ENCODE data around the gene PRKG1. TPM values are rescaled to one million over a fixed set of nuclear protein-coding genes. Genes with fewer than 3 reads are reported as not detected.

Gene PRKG1
- total and polyA plus RNA-seq, 2 of the 4 experiments (the other 2 are of a cell fraction) = 3.5 to 18.3 TPM

- H3K23ac ChIP-seq (ENCODE audit: low read depth, low read length) = no peak overlapping the region
- H3K79me1 ChIP-seq (ENCODE audit: low read depth in 1 of 2, low read length in 2 of 2) = peaks cover 0 to 3% of the 10 kb centered on the region in 2 experiments; a peak in 1 of 4 replicates
- dilution Hi-C loops (cut with HindIII; ENCODE audit: low sequenced_read_pairs, unreplicated experiment) (no loop called here), intact Hi-C loops (cut with micrococcal nuclease) (loop anchor here (10.0 kb wide), 2 partner anchors 616 to 686 kb away; partner anchors contain the start of gene PRKG1), in situ Hi-C loops (cut with MboI; ENCODE audit: low sequenced_read_pairs) (no loop called here)
- H3K9me3 ChIP-seq (ENCODE audit: control insufficient read depth, insufficient read depth, low read length) = no peaks in the 10 kb centered on the region
- POLR2A ChIA-PET (ENCODE audit: unreplicated experiment) = interaction anchor here (0.6 kb wide), 1 partner anchor 9 kb away, joined by 5 read pairs; no protein-coding TSS in a partner anchor
- H4K20me1 ChIP-seq (ENCODE audit: insufficient read depth, low read length) = no peaks in the 10 kb centered on the region
- no peak overlapping the region for H2AK9ac ChIP-seq (replicated peaks; ENCODE audit: low read depth, low read length, poor library complexity)
- TF ChIP-seq POLR2A (IDR thresholded peaks at IDR 0.05; ENCODE audit: low read depth, low read length) (no peak), RFX5 (IDR thresholded peaks at IDR 0.05; ENCODE audit: low read depth, low read length) (no peak), CHD1 (IDR thresholded peaks at IDR 0.05; ENCODE audit: low read depth, low read length) (no peak), SMC3 (IDR thresholded peaks at IDR 0.05; ENCODE audit: low read depth, low read length) (no peak), MAFK (IDR thresholded peaks at IDR 0.05; ENCODE audit: low read depth, low read length) (no peak), MAZ (IDR thresholded peaks at IDR 0.05; ENCODE audit: borderline replicate concordance, low read depth, low read length) (no peak), CTCF (conservative IDR thresholded peaks at IDR 0.05; ENCODE audit: low read depth, low read length) (no peak)
- no peaks in the 10 kb centered on the region for H3K27me3 ChIP-seq (ENCODE audit: control insufficient read depth, insufficient read depth, low read length)
- H4K8ac ChIP-seq (ENCODE audit: low read depth in 2 of 2, low read length in 2 of 2) = no peak overlapping the region
- no peak overlapping the region for H3K27ac ChIP-seq (ENCODE audit: insufficient read depth, low read length)
- no peaks in the 10 kb centered on the region for H3K9me1 ChIP-seq (ENCODE audit: insufficient read depth, low read length)
- H3K4me3 ChIP-seq (ENCODE audit: insufficient read depth, low read depth, low read length) = no peak overlapping the region
- no peak overlapping the region for H4K5ac ChIP-seq (ENCODE audit: low read depth, low read length)
- H2BK20ac ChIP-seq (ENCODE audit: low read depth, low read length) = no peak overlapping the region
- no peak overlapping the region for H3K4ac ChIP-seq (ENCODE audit: low read depth, low read length)
- BruUV-seq (replicated peaks) = no TSS peak
- H3K14ac ChIP-seq (replicated peaks; ENCODE audit: low read depth, low read length) = no peak overlapping the region
- no peak overlapping the region for H2AFZ ChIP-seq (replicated peaks; ENCODE audit: low read length, poor library complexity)
- H3K4me1 ChIP-seq (ENCODE audit: control insufficient read depth, insufficient read depth, low read length) = no peaks in the 10 kb centered on the region
- ATAC-seq (ENCODE audit: low read depth) = no peak
- H3K36me3 ChIP-seq (ENCODE audit: control insufficient read depth, insufficient read depth, low read length) = no peaks in the 10 kb centered on the region
- no peak overlapping the region for H2BK15ac ChIP-seq (ENCODE audit: low read depth, low read length)
- H3K18ac ChIP-seq (ENCODE audit: low read depth, low read length) = no peak overlapping the region
- H3K9ac ChIP-seq (ENCODE audit: low read depth, low read length) = no peak overlapping the region
- no peak overlapping the region for H2AK5ac ChIP-seq (ENCODE audit: low read depth, low read length)
- no peak overlapping the region for H4K91ac ChIP-seq (ENCODE audit: insufficient read depth, low read depth, low read length)
- CTCF ChIA-PET = interaction anchor here (0.7 kb wide), 1 partner anchor 14 kb away, joined by 3 read pairs; no protein-coding TSS in a partner anchor
- no peak overlapping the region for H3K56ac ChIP-seq (ENCODE audit: extremely low read depth, insufficient read depth, low read length)
- DNase-seq = no peak
- H3K4me2 ChIP-seq (ENCODE audit: low read depth, low read length) = no peak overlapping the region
- WGBS, 2 experiments (ENCODE audit: extremely low coverage in 2 of 2, insufficient read length in 1 of 2) = no CpG with 5 or more reads among the region's 4 CpGs
- no peak overlapping the region for H2BK5ac ChIP-seq (ENCODE audit: low read depth, low read length, poor library complexity, severe bottlenecking)
- H2BK120ac ChIP-seq (ENCODE audit: low read depth, low read length) = no peak overlapping the region
These were observed 616.8 kb downstream of the PRKG1 start for GRCh38 chr10:51691135-51691534.
